WTC11 (cell line): ENCODE results near the gene CAV2. TPM values are rescaled to one million over a fixed set of nuclear protein-coding genes. Genes with fewer than 3 reads are reported as not detected.

ENCODE experiments used
- ATAC-seq: fragments of 200-7000 bp; cut with Tn5 transposase; 2 replicates; pipeline ENCODE4 v1.10.0; 2021; ENCODE audit warnings: mild to moderate bottlenecking, moderate library complexity
- CTCF ChIA-PET: fragments of 300-600 bp; sonication (Branson Sonifier 250); formaldehyde crosslinking; loops from one replicate; lab custom pipeline; 2021; ENCODE audit warnings: antibody characterized with exemption; lab: Charles Lee
- POLR2A ChIA-PET: fragments of 350-600 bp; sonication (Branson Sonifier 250); formaldehyde crosslinking; loops from one replicate; lab custom pipeline; 2021; ENCODE audit warnings: antibody characterized with exemption; lab: Charles Lee
- DNase-seq: peaks from one replicate; pipeline ENCODE4 v3.0.0; 2021; ENCODE audit warnings: low spot score
- H3K27ac Mint-ChIP-seq: 2 replicates; pipeline ENCODE4 v1.8.0; 2021; ENCODE audit warnings: mixed read lengths
- H3K27me3 Mint-ChIP-seq: 2 replicates; pipeline ENCODE4 v1.8.0; 2021; ENCODE audit warnings: low read depth, mild to moderate bottlenecking, moderate library complexity, mixed read lengths
- H3K36me3 Mint-ChIP-seq: 2 replicates; pipeline ENCODE4 v1.8.0; 2021; ENCODE audit warnings: mixed read lengths
- H3K4me1 Mint-ChIP-seq: 2 replicates; pipeline ENCODE4 v1.8.0; 2022; ENCODE audit warnings: mixed read lengths
- H3K4me3 Mint-ChIP-seq: 2 replicates; pipeline ENCODE4 v1.8.0; 2021; ENCODE audit warnings: mild to moderate bottlenecking, moderate library complexity, mixed read lengths
- H3K9me3 Mint-ChIP-seq: 2 replicates; pipeline ENCODE4 v1.8.0; 2021; ENCODE audit warnings: mixed read lengths
- ATF6 ChIP-seq: sonication (generic); formaldehyde crosslinking; IDR thresholded peaks from 2 replicates; pipeline ENCODE4 v1.8.1; 2023; ENCODE audit warnings: mild to moderate bottlenecking, missing genetic modification reagents
- FOXK1 ChIP-seq: sonication (generic); formaldehyde crosslinking; IDR thresholded peaks from 2 replicates; pipeline ENCODE4 v1.8.0; 2022; ENCODE audit warnings: mild to moderate bottlenecking, moderate library complexity, missing genetic modification reagents
- FOXP1 ChIP-seq: sonication (generic); formaldehyde crosslinking; IDR thresholded peaks from 2 replicates; pipeline ENCODE4 v1.8.0; 2022; ENCODE audit warnings: missing genetic modification reagents, mild to moderate bottlenecking, moderate library complexity, borderline replicate concordance
- GRHL2 ChIP-seq: fragments of 250-450 bp; sonication (Bioruptor Pico); IDR thresholded peaks from 2 replicates; pipeline ENCODE4 v1.8.0; 2022; ENCODE audit warnings: mild to moderate bottlenecking, moderate library complexity; ENCODE audit not compliant: insufficient replicate concordance, severe bottlenecking
- OVOL2 ChIP-seq: fragments of 250-450 bp; sonication (Bioruptor Pico); IDR thresholded peaks from 2 replicates; pipeline ENCODE4 v1.9.0; 2021; ENCODE audit warnings: mild to moderate bottlenecking, borderline replicate concordance
- SMAD3 ChIP-seq: sonication (generic); formaldehyde crosslinking; IDR thresholded peaks from 2 replicates; pipeline ENCODE4 v1.8.0; 2022; ENCODE audit warnings: missing genetic modification reagents, mild to moderate bottlenecking, borderline replicate concordance
- SMAD4 ChIP-seq: sonication (generic); formaldehyde crosslinking; IDR thresholded peaks from 2 replicates; pipeline ENCODE4 v1.8.0; 2022; ENCODE audit warnings: mild to moderate bottlenecking, missing genetic modification reagents
- TEAD4 ChIP-seq: sonication (generic); formaldehyde crosslinking; IDR thresholded peaks from 2 replicates; pipeline ENCODE4 v1.8.0; 2022; ENCODE audit warnings: mild to moderate bottlenecking, missing genetic modification reagents
- ZNF317 ChIP-seq: sonication (generic); formaldehyde crosslinking; IDR thresholded peaks from 2 replicates; pipeline ENCODE4 v1.8.1; 2023; ENCODE audit warnings: low read depth, mild to moderate bottlenecking, moderate library complexity, missing genetic modification reagents, borderline replicate concordance
- ZNF396 ChIP-seq: fragments of 250-450 bp; sonication (Bioruptor Pico); IDR thresholded peaks from 2 replicates; pipeline ENCODE4 v1.8.0; 2021; ENCODE audit warnings: mild to moderate bottlenecking, moderate library complexity, borderline replicate concordance
- ZNF423 ChIP-seq: fragments of 250-450 bp; sonication (Bioruptor Pico); IDR thresholded peaks from 2 replicates; pipeline ENCODE4 v2.1.2; 2022; ENCODE audit warnings: mild to moderate bottlenecking, moderate library complexity
- ZNF425 ChIP-seq: fragments of 250-450 bp; sonication (Bioruptor Pico); conservative IDR thresholded peaks from 2 replicates; pipeline ENCODE4 v1.9.0; 2021; ENCODE audit warnings: mild to moderate bottlenecking
- total RNA-seq: library from RNA; stranded (reverse); gene quantifications from 3 replicates; pipeline ENCODE4 v1.2.3, GENCODE V29; 2021
- TF ChIP-seq, protein P1 (sequence below): sonication (generic); formaldehyde crosslinking; IDR thresholded peaks from 2 replicates; pipeline ENCODE4 v1.8.0; 2023; ENCODE audit warnings: missing genetic modification reagents, mild to moderate bottlenecking, borderline replicate concordance
- TF ChIP-seq, protein P2 (sequence below): sonication (generic); formaldehyde crosslinking; IDR thresholded peaks from 2 replicates; pipeline ENCODE4 v1.8.0; 2023; ENCODE audit warnings: mild to moderate bottlenecking, missing genetic modification reagents

The CAV2 gene
- total RNA-seq, 1 experiment from 2014 or later, result 4.3 TPM

- H3K27me3 Mint-ChIP-seq, result no peaks in the 10 kb centered on the region
- POLR2A ChIA-PET, result no interaction called here
- H3K27ac Mint-ChIP-seq, result no peak overlapping the region
- DNase-seq (no peak), ATAC-seq (no peak)
- peaks cover 14% of the 10 kb centered on the region for H3K4me1 Mint-ChIP-seq
- no peak overlapping the region for H3K4me3 Mint-ChIP-seq
- CTCF ChIA-PET, result no interaction called here
- no peaks in the 10 kb centered on the region for H3K9me3 Mint-ChIP-seq
- TF ChIP-seq SMAD4 (CRISPR knock-in tag), result no peak
- TF ChIP-seq ZNF423 (CRISPR knock-in tag), result no peak
- TF ChIP-seq, protein P1, sequence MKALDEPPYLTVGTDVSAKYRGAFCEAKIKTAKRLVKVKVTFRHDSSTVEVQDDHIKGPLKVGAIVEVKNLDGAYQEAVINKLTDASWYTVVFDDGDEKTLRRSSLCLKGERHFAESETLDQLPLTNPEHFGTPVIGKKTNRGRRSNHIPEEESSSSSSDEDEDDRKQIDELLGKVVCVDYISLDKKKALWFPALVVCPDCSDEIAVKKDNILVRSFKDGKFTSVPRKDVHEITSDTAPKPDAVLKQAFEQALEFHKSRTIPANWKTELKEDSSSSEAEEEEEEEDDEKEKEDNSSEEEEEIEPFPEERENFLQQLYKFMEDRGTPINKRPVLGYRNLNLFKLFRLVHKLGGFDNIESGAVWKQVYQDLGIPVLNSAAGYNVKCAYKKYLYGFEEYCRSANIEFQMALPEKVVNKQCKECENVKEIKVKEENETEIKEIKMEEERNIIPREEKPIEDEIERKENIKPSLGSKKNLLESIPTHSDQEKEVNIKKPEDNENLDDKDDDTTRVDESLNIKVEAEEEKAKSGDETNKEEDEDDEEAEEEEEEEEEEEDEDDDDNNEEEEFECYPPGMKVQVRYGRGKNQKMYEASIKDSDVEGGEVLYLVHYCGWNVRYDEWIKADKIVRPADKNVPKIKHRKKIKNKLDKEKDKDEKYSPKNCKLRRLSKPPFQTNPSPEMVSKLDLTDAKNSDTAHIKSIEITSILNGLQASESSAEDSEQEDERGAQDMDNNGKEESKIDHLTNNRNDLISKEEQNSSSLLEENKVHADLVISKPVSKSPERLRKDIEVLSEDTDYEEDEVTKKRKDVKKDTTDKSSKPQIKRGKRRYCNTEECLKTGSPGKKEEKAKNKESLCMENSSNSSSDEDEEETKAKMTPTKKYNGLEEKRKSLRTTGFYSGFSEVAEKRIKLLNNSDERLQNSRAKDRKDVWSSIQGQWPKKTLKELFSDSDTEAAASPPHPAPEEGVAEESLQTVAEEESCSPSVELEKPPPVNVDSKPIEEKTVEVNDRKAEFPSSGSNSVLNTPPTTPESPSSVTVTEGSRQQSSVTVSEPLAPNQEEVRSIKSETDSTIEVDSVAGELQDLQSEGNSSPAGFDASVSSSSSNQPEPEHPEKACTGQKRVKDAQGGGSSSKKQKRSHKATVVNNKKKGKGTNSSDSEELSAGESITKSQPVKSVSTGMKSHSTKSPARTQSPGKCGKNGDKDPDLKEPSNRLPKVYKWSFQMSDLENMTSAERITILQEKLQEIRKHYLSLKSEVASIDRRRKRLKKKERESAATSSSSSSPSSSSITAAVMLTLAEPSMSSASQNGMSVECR, result no peak
- TF ChIP-seq, protein P2, sequence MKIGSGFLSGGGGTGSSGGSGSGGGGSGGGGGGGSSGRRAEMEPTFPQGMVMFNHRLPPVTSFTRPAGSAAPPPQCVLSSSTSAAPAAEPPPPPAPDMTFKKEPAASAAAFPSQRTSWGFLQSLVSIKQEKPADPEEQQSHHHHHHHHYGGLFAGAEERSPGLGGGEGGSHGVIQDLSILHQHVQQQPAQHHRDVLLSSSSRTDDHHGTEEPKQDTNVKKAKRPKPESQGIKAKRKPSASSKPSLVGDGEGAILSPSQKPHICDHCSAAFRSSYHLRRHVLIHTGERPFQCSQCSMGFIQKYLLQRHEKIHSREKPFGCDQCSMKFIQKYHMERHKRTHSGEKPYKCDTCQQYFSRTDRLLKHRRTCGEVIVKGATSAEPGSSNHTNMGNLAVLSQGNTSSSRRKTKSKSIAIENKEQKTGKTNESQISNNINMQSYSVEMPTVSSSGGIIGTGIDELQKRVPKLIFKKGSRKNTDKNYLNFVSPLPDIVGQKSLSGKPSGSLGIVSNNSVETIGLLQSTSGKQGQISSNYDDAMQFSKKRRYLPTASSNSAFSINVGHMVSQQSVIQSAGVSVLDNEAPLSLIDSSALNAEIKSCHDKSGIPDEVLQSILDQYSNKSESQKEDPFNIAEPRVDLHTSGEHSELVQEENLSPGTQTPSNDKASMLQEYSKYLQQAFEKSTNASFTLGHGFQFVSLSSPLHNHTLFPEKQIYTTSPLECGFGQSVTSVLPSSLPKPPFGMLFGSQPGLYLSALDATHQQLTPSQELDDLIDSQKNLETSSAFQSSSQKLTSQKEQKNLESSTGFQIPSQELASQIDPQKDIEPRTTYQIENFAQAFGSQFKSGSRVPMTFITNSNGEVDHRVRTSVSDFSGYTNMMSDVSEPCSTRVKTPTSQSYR, result no peak
- TF ChIP-seq SMAD3 (CRISPR knock-in tag), result no peak
- no peak for TF ChIP-seq ATF6 (CRISPR knock-in tag)
- no peak for TF ChIP-seq ZNF425 (CRISPR knock-in tag)
- no peak for TF ChIP-seq ZNF317 (CRISPR knock-in tag)
- no peak for TF ChIP-seq ZNF396 (CRISPR knock-in tag)
- TF ChIP-seq TEAD4 (CRISPR knock-in tag), result no peak
- no peak for TF ChIP-seq FOXK1 (CRISPR knock-in tag)
- no peak for TF ChIP-seq OVOL2 (CRISPR knock-in tag)
- TF ChIP-seq FOXP1 (CRISPR knock-in tag), result no peak
- no peak for TF ChIP-seq GRHL2 (CRISPR knock-in tag)
- H3K36me3 Mint-ChIP-seq, result no peaks in the 10 kb centered on the region
These were observed 10.5 kb downstream of the CAV2 start for GRCh38 chr7:116509982-116510579.
